ENCODE data around the gene CPSF7.

GRCh38 chr11:61358566-61358965 is 71.2 kb downstream of the CPSF7 start:
- TF ChIP-seq CTCF (IDR thresholded peaks at IDR 0.05) (no peak), ZFX (IDR thresholded peaks at IDR 0.05; ENCODE audit: borderline replicate concordance) (no peak)
